NK-92 treated with Interleukin-12 subunit alpha and Interleukin-12 subunit beta, amount 100 ng/mL, for 24 hours (cell line): ENCODE results near the gene ANKRD44.

Source experiments
- DNase-seq: peaks from one replicate; lab custom pipeline; 2025; lab: John Stamatoyannopoulos, UW

The ANKRD44 gene

DNA sequence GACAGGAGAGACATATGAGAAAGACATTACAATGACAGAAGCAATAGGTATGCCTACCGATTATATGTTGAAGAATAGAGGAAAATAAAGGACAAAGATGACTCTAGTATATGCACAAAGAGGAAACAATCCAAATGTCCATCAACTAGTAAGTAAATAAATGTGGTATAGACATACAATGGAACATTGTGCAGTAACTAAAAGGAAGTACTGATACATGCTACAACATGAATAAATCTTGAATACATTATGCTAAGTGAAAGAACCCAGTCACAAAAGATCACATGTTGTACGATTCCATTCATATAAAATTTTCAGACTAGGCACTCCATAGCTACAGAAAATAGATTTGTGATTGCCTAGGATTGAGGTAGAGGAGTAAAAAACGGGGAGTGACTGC, 355.5 kb downstream of the ANKRD44 start:
- no peak for DNase-seq

DNA sequence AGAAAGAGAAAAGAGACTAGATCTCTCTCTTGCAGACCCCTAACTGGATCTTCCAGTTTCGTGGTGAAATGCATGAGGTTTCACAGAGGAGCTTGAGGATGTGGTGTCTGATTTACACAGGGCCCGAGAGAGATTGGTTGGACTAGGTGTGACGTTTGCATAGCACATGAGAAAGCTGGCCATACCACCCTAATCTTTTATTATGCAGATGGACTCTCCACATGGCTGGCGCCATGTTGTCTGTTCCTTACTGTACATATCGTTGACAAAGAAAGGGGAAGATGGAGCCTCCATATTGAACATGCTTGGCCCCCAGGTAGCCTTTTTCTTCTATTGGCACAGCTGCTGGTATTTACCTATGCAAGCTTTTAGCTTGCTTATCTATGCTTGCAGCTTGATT, 356.6 kb downstream of the ANKRD44 start:
- no peak for DNase-seq

GRCh38 chr2:196952936-196953335, 357.6 kb downstream of the ANKRD44 start:
- DNase-seq = no peak

DNA sequence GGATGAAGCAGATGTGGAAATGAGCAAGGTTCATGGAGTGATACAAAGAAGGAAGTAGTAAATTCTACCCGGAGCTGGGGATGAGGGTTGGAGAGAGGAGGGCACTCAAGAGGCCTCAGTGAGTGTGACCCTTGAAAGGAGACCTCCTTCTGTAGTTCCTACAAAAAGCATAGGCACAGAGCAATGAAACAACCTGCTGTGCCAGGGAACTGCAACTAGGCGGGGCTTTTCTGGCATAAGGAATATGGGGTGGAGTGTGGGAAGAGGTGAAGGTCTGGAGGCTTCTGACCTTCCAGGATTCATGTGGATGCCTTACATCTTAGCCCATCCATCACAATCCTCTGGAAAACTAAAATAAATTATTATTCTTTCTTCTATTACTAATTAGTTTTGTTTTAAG, 358.6 kb downstream of the ANKRD44 start:
- no peak for DNase-seq

DNA sequence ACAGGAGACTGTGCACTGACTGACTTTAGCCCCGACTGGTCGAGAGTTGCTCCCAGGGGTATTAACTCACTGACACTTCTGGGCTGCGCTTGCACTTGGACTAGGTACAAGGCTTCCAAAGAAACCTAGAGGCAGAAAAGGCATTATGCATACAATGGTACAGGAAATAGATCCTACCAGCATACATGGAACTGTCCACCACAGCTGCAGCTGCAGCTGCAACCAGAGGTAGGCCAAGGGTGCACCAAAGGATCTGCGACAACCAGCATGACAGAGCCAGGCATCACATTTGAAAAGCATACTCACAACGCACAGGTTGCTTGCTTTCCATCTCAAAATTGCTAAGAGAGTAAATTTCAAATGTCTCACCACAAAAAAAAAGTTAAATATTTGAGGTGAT, 361.5 kb downstream of the ANKRD44 start:
- DNase-seq = no peak

DNA sequence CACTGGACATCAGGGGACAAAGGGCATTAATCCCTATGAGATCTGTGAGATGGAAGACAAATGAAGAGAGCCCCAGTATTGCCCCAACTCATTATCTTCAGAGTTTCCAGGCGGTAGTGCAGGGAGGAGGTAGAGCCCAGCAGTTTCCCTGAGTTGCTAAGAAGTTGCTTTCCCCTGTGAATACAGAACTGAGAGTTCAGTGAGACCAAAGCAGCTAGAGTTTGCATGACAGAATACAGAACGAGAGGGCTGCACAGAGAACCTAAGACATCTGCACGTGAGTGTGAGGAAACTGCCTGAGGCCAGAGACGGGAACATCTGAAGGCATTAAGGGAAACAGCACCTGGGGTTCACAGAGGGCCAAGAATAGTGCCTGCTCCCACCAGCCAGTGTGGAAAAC, 366.0 kb downstream of the ANKRD44 start:
- no peak for DNase-seq

DNA sequence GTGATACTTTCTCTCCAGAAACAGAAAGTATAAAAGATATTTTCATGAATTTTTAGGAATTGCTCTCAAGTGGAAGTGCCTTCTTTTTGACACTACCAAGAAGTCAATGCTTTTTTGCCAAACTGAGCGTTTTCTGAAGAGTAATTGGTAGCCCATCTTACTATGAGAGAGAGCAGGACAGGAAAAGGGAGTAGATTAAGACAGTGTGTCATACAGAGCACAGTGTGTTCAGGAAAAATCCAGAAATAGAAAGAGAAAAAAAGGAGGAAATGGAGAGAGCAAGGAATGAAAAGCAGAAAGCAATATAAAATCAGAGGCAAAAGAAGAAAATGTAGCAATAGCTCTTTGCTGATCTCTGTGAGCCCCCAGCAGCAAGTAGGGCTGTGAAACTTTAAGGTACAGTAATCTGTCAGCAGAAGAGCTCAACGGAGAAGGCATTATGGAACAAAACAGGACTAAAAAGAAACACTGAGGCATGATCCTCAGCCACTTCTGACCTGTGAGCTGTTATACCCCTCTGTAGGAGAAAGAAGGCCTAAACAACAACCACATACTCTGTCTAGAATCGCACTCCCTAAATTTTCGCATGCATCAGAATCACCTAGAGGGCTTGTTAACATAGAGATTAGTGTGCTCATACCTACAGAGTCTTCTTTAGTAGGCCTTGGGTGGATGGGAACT, 369.0 kb downstream of the ANKRD44 start:
- no peak for DNase-seq

DNA sequence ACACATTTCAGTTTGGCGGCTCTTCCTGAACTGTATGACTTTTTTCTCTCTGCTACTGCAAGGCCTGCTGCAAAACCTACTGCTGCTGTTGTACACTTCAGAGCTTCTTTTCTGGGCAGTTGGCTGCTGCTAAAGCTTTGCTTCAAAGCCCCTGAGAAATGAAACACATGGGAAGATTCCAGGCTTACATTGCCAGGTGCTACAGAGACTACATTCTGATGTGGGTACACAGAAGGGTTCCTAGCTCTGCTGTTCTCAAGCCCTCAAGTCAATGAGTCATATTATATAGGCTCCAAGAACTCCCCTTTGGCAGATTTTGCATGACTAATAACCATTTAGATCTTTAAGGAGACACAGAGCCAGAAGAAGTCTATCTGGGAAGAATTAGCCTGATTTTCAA, 371.2 kb downstream of the ANKRD44 start:
- no peak for DNase-seq
